Natural killer cell (primary cell): Measurements from ENCODE around the gene BOLA1. TPM values are rescaled to one million over a fixed set of nuclear protein-coding genes. Genes with fewer than 3 reads are reported as not detected.

Experiments used
- ATAC-seq, 3 donors: fragments of 150-1000 bp in 2 of 3; fragments of 200-7000 bp in 1 of 3; cut with Tn5 transposase; 1 replicate in 1 of 3; 2 replicates in 2 of 3; pipeline ENCODE4 v1.10.0; 2021; ENCODE audit warnings: mild to moderate bottlenecking in 2 of 3, moderate library complexity in 2 of 3
- DNase-seq, 2 donors: peaks; one replicate each; pipeline versions ENCODE4 v3.0.0 to v3.0.0-alpha.2; 2013 to 2021; ENCODE audit warnings: mixed read lengths in 1 of 2
- H3K27ac ChIP-seq: one replicate; pipeline ENCODE4 v1.5.1; 2013; ENCODE audit warnings: mild to moderate bottlenecking, low read length
- H3K27me3 ChIP-seq: one replicate; pipeline ENCODE4 v1.6.1; 2013; ENCODE audit warnings: low read length; ENCODE audit not compliant: control insufficient read depth, insufficient read depth
- H3K36me3 ChIP-seq: one replicate; pipeline ENCODE4 v1.6.1; 2013; ENCODE audit warnings: low read length; ENCODE audit not compliant: control insufficient read depth, insufficient read depth
- H3K4me1 ChIP-seq: one replicate; pipeline ENCODE4 v1.6.1; 2013; ENCODE audit warnings: low read length; ENCODE audit not compliant: control insufficient read depth, insufficient read depth
- H3K4me3 ChIP-seq: one replicate; pipeline ENCODE4 v1.5.1; 2013; ENCODE audit warnings: low read length
- H3K9me3 ChIP-seq: one replicate; pipeline ENCODE4 v1.6.1; 2013; ENCODE audit warnings: low read length; ENCODE audit not compliant: control insufficient read depth, insufficient read depth
- H3K27ac Mint-ChIP-seq, 2 donors: one replicate each; pipeline ENCODE4 v1.8.0; 2022; ENCODE audit warnings: mild to moderate bottlenecking in 2 of 2, mixed read lengths in 2 of 2, moderate library complexity in 1 of 2
- H3K27me3 Mint-ChIP-seq, 2 donors: one replicate each; pipeline ENCODE4 v1.8.0; 2022; ENCODE audit warnings: low read depth in 2 of 2, mixed read lengths in 2 of 2
- H3K36me3 Mint-ChIP-seq: one replicate; pipeline ENCODE4 v1.8.0; 2022; ENCODE audit warnings: mixed read lengths
- H3K4me1 Mint-ChIP-seq, 2 donors: one replicate each; pipeline ENCODE4 v1.8.0; 2022; ENCODE audit warnings: mixed read lengths in 2 of 2
- H3K4me3 Mint-ChIP-seq: one replicate; pipeline ENCODE4 v1.8.0; 2022; ENCODE audit warnings: mild to moderate bottlenecking, moderate library complexity, mixed read lengths
- H3K9me3 Mint-ChIP-seq, 2 donors: one replicate each; pipeline ENCODE4 v1.8.0; 2022; ENCODE audit warnings: mixed read lengths in 2 of 2
- WGBS: methylation state at CpG from one replicate; pipeline ENCODE4 v1.1.7; 2013; ENCODE audit warnings: missing lambda C conversion rate; ENCODE audit not compliant: insufficient coverage; 5-methylcytosine and 5-hydroxymethylcytosine counted together
- intact Hi-C: fragments of 100-400 bp; cut with micrococcal nuclease; formaldehyde crosslinking; loops from one replicate; pipeline ENCODE4 v1.14.2; 2022
- total RNA-seq, 4 donors: library from RNA; stranded (reverse); fragments of 120-200 nt in 1 of 4; gene quantifications; one replicate each; pipeline versions ENCODE4 v1.2.3 to v1.2.4, GENCODE V29; 2013 to 2022
- TF ChIP-seq, protein P1 (sequence below): fragments of 200-600 bp; IDR thresholded peaks from one replicate; pipeline ENCODE4 v1.8.0; 2022; ENCODE audit warnings: antibody characterized with exemption

BOLA1 gene
- total RNA-seq, 3 donors from 2014 or later (not counting 1 experiment from before 2014, with no cell fraction given), result 7.0 to 8.3 (median 7.9) TPM

DNA sequence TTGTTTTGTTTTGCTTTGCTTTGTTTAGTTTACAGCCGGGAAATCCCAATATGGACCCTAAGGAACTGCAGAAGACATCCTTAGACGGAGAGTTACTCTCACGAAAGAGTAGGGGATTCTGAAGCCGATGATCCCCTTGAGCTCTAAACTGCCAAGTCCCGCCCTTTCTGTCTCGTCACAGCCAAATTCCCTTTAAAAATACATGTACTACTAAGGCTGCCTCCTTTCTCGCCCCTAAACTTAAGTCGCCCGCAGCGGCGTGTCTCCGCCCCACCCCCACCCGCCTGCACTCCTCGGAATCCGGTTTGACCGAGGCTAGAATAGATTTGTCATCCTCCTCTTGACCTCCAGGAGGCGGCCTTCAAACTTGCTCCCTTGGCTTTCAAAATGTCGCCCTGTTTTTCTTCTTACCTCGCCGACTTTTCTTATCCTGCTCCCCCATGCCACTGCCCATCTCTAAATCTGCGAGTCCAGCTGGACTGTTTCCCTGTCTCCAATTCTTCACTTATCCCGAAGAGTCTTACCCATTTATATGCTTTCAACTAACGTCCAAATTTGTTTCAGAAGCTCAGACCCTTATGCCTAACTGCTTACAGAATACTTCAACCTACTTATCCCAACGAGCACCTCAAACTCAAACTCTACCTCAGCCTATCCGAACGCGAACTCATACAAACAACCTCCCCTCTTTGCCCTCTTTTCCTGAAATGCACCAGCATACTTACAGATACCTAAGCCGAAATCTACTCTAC lies 10.9 kb upstream of the BOLA1 start:
- ATAC-seq, result peak; percentile 33 to 57 (median 35)
- Histone ChIP-seq H3K4me3 (peak overlapping the region; percentile 58), H3K9me3 (no peaks in the 10 kb centered on the region), H3K36me3 (no peaks in the 10 kb centered on the region), H3K27ac (peak overlapping the region; percentile 99), H3K27me3 (no peaks in the 10 kb centered on the region), H3K4me1 (peaks cover 28% of the 10 kb centered on the region)
- Mint-ChIP-seq H3K9me3 (no peaks in the 10 kb centered on the region), H3K36me3 (no peaks in the 10 kb centered on the region), H3K4me3 (no peak overlapping the region), H3K27ac (no peak overlapping the region), H3K4me1 (no peaks in the 10 kb centered on the region), H3K27me3 (no peaks in the 10 kb centered on the region)
- DNase-seq, result peak in 1 of 2 donors; percentile 67
- intact Hi-C loops, result loop anchor here (1.0 kb wide), 2 partner anchors 11 to 39 kb away; partner anchors contain the start of genes BOLA1 and SF3B4
- WGBS, result 8% methylated on average over 28 of the region's 28 CpGs
- TF ChIP-seq, protein P1, sequence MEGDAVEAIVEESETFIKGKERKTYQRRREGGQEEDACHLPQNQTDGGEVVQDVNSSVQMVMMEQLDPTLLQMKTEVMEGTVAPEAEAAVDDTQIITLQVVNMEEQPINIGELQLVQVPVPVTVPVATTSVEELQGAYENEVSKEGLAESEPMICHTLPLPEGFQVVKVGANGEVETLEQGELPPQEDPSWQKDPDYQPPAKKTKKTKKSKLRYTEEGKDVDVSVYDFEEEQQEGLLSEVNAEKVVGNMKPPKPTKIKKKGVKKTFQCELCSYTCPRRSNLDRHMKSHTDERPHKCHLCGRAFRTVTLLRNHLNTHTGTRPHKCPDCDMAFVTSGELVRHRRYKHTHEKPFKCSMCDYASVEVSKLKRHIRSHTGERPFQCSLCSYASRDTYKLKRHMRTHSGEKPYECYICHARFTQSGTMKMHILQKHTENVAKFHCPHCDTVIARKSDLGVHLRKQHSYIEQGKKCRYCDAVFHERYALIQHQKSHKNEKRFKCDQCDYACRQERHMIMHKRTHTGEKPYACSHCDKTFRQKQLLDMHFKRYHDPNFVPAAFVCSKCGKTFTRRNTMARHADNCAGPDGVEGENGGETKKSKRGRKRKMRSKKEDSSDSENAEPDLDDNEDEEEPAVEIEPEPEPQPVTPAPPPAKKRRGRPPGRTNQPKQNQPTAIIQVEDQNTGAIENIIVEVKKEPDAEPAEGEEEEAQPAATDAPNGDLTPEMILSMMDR, result peak; percentile 62

DNA sequence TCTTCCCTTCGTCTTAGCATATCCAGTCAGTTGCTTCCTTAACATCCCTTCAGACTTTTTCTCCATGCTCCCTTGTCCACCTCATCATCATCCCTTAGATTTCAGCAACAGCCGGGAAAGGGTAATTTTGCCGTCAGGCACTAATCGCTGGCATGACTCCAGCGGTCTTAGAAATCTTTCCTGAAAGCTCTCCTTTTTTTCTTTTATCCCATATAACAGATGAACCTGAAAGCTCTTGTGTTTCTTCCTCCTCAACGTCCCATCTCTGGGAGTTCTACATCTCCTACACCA lies 10.4 kb upstream of the BOLA1 start:
- ATAC-seq, result no peak
- Histone ChIP-seq H3K36me3 (no peaks in the 10 kb centered on the region), H3K9me3 (no peaks in the 10 kb centered on the region), H3K4me3 (peak overlapping the region; percentile 58), H3K27me3 (no peaks in the 10 kb centered on the region), H3K4me1 (peaks cover 28% of the 10 kb centered on the region), H3K27ac (peak overlapping the region; percentile 99)
- intact Hi-C loops, result loop anchor here (1.0 kb wide), 2 partner anchors 10 to 38 kb away; partner anchors contain the start of genes BOLA1 and SF3B4
- Mint-ChIP-seq H3K4me3 (no peak overlapping the region), H3K27me3 (no peaks in the 10 kb centered on the region), H3K27ac (no peak overlapping the region), H3K36me3 (no peaks in the 10 kb centered on the region), H3K9me3 (no peaks in the 10 kb centered on the region), H3K4me1 (no peaks in the 10 kb centered on the region)
- TF ChIP-seq, protein P1, result no peak
- DNase-seq, result no peak
- WGBS, result 65% methylated on average over 6 of the region's 6 CpGs

DNA sequence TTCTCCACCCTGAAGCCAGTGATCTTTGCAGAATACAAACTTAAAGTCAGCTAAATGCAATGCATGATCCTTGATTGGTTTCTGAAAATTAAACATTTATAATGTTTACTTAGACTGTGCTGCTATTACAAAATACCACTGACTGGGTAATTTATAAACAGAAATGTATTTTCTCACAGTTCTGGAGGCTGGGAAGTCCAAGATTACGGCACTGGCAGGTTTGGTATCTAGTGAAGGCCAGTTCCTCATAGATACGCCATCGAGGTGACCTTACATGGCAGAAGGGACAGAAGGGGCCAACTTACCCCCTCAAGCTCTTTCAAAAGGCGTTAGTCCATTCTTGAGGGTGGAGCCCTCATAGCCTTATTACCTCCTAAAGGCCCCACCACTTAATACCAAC lies 2.8 kb upstream of the BOLA1 start:
- H3K27me3 ChIP-seq, result no peaks in the 10 kb centered on the region
- no peaks in the 10 kb centered on the region for H3K36me3 ChIP-seq
- intact Hi-C loops, result no loop called here
- WGBS, result 95% methylated on average over 4 of the region's 4 CpGs
- no peak for DNase-seq
- no peak overlapping the region for H3K27ac ChIP-seq
- no peak overlapping the region for H3K4me3 Mint-ChIP-seq
- TF ChIP-seq, protein P1, result no peak
- no peak overlapping the region for H3K27ac Mint-ChIP-seq
- H3K9me3 ChIP-seq, result no peaks in the 10 kb centered on the region
- H3K27me3 Mint-ChIP-seq, result peaks cover 0 to 5% of the 10 kb centered on the region in 2 donors
- H3K4me1 Mint-ChIP-seq, result peaks cover 8 to 21% of the 10 kb centered on the region in 2 donors
- no peaks in the 10 kb centered on the region for H3K9me3 Mint-ChIP-seq
- H3K4me3 ChIP-seq, result no peak overlapping the region
- no peaks in the 10 kb centered on the region for H3K36me3 Mint-ChIP-seq
- peaks cover 14% of the 10 kb centered on the region for H3K4me1 ChIP-seq
- no peak for ATAC-seq
